NCI-H1417 (cell line): ENCODE data around the gene WDR6.

Source experiments
- DNase-seq, 3 experiments: peaks; one replicate each; lab custom pipeline; 2025; lab: John Stamatoyannopoulos, UW

WDR6 gene

DNA sequence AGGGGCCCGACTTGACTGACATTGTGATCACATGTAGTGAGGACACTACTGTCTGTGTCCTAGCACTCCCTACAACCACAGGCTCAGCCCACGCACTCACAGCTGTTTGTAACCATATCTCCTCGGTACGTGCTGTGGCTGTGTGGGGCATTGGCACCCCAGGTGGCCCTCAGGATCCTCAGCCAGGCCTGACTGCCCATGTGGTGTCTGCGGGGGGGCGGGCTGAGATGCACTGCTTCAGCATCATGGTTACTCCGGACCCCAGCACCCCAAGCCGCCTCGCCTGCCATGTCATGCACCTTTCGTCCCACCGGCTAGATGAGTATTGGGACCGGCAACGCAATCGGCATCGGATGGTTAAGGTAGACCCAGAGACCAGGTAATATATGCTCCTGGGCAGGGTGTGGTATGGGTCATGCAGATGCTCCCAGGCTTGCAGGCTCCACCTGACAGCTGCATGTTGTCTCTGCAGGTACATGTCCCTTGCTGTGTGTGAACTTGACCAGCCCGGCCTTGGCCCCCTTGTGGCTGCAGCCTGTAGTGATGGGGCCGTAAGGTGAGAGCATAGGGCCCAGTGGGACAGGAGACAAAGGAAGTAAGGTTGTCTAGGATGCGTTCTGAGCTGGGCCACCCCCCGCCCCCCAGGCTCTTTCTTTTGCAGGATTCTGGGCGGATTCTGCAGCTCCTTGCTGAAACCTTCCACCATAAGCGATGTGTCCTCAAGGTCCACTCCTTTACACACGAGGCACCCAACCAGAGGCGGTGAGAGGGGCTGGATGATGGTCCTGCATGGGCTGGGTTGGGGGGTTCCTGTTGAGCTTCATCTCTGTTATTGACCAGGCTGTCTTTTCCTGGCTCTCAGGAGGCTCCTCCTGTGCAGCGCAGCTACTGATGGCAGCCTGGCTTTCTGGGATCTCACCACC is 6.8 kb downstream of the WDR6 start:
- DNase-seq, result peak in 2 of 3 experiments; percentile 16 to 48

DNA sequence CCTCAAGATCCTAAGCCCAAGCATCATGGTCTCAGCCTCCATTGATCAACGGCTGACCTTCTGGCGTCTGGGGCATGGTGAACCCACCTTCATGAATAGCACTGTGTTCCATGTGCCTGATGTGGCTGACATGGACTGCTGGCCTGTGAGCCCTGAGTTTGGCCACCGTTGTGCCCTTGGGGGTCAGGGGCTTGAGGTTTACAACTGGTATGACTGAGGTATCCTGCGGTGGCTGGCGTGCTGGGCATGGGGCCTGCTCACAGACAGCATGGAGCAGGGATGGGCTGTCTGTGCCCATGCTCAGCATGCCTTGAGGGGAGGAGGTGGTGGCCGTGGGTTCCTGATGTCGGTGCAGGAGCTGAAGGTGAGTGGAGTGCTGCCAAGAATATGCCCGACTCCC is 7.9 kb downstream of the WDR6 start:
- no peak for DNase-seq

DNA sequence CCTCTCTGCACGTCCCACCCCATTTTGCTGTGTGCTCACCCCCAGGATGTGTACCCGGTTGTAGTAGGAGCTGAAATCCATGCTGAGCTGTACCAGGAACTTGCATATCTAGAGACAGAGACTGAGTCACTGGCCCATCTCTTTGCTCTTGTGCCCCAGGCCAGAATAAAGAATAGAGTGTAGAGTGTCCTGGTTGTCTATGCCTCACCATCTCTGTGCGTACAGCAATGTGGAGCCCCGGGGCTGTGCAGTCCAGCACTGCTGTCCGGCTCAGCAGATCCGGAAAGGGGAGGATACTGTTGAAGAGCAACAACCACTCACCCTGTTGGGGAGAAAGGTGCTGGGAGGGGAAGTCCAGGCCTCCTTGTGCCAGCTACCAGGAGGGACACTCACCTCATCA is 8.6 kb downstream of the WDR6 start:
- no peak for DNase-seq

DNA sequence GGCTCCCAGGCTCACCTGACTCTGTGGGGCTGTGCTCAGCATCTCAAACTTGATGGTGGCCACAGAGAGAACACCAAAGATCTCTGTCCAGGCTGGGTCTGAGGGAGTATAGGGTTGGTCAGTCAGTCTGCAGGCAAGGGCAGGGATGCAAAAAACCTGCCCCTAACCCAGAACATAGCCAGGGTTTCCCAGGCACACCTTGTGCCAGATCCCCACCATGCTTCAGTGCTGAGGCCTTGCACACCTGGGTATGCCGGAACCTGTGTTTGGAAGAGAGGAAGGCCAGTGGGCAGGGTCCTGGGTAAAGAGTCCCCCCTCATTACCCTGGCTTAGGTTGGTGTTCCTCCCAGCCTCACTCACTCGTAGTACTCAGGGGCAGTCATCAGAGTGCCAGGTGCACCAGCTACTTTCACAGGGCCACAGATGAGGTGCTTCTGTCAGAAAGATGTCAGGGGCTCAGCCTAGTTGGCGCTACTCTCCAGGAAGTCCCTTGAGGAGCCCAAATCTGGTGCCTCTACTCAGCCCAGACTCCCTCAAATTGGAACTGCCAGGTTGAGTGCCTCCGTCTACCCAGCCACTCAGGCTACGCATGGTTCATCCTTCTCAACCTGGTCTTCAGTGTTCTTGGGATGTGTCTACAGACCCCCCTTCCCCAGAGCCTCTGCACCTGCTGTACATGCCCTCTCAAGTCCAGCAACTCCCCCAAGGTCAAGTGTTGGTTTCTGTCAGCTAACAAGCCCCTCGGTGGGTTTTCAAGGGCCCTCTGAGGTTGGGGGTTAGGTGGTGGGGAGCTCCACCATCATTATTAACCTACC is 9.4 kb downstream of the WDR6 start:
- no peak for DNase-seq

DNA sequence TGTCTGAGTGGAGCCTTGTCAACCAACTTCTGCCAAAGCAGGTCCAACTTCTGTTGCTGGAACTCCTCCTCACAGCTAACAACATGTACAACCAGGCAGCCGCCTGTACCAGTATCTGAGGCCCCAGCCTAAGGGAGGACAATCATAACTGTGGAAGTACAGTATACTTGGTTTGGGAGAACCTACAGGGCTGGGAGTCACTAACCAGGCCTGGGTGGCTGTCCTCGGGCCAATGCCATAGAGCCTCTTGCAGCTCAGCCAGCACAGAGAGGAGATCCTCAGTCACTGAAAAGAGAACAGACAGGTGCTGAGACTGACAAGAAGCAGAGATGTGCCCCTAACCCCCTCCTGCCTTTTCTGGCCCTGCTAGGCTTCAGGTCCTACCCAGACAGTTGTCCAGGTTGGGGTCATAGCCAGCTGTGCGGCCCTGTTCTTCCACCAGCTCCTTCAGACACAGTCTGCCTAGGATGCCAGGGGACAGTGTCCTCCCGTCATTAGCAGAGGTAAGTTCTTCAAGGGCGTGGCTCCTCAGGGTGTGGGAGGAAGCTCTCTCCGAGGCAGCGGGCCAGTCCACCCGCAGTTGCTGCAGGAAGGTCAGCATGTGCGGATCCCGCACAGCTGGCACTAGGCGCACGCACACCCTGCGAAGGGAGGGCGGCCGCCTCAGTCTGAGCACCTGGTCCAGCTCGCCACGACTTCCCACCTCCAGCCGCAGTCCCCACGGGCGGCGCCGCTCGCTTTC is 10.2 kb downstream of the WDR6 start:
- DNase-seq, result peak in 2 of 3 experiments; percentile 23 to 30

DNA sequence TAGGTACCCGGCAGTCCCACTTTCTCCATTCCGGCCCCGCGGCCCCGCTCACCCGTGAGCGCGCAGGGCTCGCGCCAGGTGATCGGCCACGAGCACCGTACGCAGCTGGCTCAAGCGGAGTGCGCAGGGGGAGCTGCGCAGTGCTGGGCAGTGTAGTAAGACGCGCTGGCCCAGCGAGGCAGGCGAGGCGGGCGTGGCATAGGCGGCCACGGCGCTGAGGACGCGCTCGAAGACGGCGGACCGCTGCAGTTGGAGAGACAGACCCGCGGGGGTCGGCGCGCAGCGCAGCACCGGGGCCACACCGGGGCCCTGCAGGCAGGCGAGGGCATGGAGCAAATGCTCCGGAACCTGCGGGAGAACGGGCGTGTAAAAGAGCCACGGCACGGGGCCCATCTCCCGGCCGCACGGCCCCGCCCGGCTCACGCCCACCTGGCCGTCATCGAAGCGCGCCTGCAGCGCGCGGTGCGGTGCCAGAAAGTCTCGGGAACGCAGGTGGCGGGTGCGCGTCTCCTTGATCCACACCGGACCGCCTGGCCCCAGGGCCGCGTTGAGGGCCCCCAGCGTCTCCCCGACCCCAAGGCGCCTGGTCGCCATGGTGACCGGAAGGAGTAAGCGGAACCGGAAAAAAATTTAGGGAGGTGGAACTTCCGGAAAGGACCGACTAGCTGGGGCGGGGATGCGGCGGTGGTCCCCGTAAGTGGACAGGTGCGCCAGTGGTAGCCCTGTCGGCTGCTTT is 10.9 kb downstream of the WDR6 start, which contains the start of gene DALRD3:
Gene DALRD3 (minus strand): TSS at position 610 of the 736 bp plus-strand sequence. CDS start 16 bp downstream, at position 594.
- peak; percentile 67 to 85 (median 76) for DNase-seq

DNA sequence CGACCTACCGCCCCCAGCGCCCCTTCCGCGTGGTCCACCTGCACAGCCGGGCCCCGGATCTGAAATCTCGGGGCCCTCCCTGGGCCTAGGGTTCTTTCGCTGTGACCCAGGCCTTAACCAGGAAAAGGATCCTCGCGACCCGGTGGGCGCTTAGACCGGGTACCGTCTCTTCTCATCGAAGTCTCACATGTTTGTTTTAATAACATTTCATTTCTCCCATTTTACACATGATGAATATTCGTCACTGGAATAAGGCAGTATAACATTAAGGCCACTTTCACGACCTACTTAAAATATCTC is 11.5 kb downstream of the WDR6 start:
- no peak for DNase-seq

DNA sequence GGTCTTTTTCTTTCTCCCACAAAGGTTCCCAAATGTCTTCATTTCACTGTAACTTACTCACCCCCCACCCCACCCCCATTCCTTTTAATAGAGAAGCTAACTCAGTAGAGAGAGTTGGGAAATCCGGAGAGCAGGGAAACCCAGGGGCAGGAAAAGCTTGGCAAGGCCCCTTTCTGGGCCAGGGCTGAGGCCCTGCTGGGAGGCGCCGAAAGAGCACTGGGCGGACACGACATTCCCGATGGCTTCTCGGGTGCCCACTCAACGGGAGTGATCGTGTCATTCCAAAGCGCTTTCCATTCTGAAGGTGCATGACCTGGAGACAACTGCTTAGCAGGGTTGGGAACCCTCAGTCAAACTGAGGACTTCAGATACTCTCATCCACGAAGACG is 12.7 kb downstream of the WDR6 start:
- no peak for DNase-seq

DNA sequence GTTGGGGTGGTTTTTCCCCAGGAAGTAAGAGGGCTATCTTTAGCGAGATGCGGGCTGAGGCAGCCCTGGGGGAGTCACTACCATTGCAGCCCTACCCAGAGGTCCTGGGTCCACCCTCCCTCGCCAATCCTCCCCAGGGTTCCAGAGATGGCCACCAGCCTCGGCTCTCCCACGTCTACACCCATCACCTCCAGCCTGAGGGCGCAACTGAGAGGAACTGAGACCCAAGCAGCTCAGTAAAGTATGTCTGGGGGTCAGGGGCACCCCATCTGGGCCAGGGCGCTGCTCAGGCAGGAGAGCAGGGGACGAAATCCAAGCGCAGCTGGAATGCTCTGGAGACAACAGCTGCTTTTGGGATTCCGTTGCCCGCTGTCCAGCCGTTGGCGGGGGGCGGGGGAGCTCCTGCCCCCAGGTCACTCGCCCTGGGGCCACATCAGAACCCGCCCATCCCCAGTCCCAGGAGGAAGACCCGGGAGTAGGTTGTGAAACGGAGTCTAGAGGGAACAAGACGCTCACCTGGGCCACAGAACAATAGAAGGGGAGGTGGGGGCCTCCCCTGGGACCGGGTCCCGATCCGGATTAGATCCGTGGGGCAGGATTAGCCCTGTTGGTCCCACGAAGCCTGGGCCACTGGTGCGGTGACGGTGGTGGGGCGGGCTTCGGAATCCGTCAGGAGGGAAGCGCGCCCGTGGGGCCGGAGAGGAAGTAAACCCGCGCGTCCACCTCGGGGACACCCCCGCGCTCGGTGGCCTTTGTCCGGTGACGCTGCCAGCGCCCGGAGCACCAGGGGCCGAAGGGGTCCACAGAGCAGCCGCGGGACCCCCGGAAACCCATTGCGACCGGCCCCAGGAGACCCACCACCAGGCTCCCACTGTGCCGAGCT is 13.4 kb downstream of the WDR6 start:
- DNase-seq, result peak; percentile 23 to 60 (median 60)

DNA sequence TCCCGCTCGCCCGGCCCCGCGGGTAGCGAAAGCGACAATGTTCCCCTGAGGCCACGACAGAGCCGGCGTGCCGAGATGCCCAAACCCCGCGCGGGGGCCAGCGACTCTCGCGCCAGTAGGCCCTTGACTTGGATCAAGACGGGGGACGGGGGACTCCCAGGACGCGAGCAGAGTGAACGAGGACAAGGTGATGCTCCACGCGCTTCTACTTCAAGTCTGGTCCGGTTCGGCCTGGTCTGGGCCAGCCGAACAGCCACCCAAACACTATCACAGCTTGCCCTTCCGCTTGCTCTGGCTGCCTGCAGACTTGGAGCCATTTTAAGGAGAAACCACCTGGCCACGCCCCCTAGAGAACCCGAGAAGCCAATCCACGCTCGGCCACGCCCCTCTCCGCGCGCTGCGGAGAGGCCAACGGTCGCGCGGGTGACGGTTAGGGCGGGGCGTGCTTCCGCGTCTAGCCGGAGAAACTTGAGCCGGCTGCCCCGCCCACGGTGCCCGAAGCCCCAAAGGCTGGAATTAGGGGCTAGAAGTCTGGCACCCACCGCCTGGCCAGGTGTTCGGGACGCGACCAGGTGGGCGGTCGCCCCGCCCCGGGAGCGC is 14.1 kb downstream of the WDR6 start:
- DNase-seq, result peak; percentile 96 to 98 (median 97)

DNA sequence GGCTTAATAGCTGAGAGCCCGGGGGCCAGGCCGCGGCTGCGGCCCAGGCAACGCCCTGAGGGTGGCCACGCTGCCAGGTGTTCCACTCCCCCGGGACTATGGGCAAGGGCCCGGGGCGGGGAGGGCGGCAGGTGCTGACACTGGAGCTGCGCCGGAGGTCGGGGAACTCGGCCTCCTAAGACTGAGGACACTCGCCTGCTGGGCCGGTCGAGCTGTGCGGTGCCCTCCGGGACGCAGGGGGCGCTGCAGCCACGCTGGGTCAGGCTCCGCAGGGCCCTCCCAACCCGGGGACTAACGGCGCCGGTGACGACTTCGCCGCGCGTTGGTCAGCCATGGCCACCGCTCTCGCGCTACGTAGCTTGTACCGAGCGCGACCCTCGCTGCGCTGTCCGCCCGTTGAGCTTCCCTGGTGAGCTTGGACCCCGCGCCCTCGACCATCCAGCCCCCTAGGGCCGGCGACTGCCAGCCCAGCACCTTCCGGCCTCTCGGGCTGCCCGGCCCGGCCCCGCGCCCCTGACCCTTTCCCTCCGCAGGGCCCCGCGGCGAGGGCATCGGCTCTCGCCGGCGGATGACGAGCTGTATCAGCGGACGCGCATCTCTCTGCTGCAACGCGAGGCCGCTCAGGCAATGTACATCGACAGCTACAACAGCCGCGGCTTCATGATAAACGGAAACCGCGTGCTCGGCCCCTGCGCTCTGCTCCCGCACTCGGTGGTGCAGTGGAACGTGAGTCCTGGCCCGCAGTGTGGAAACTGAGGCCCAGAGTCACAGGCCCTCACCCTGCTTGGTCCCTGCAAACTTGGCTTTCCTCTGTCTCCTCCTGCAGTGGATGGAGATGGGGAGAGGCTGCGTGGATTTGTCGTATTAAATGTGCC is 14.9 kb downstream of the WDR6 start, which contains the start of gene NDUFAF3:
Gene NDUFAF3 (plus strand): TSS at position 309 of the 875 bp plus-strand sequence. CDS start 24 bp downstream, at position 333.
- peak; percentile 94 to 98 (median 97) for DNase-seq

DNA sequence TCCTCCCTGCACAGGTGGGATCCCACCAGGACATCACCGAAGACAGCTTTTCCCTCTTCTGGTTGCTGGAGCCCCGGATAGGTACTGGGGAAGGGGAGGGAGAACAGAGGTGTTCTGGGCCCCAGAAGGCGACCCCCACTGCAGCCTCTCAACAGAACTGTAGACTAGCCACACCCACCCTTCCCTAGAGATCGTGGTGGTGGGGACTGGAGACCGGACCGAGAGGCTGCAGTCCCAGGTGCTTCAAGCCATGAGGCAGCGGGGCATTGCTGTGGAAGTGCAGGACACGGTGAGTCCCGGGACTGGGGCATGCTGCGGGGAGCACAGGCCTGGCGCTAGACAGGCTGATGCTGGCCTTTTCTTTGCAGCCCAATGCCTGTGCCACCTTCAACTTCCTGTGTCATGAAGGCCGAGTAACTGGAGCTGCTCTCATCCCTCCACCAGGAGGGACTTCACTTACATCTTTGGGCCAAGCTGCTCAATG is 15.5 kb downstream of the WDR6 start:
- DNase-seq, result no peak

DNA sequence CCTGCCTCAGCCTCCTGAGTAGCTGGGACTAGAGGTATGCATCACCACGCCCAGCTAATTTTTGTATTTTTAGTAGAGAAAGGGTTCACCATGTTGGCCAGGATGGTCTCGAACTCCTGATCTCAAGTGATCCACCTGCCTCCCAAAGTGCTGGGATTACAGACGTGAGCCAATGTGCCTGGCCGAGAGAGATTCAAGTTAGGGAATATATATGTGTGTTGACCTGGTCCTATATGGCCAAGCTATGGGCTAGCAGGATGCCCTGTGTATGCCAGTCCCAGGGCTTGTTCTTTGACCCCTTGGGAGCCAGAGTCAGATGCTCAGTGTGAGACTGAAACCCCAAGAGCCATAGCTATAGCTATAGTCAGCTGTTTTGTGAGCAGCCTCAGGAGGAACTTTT is 16.6 kb downstream of the WDR6 start:
- no peak for DNase-seq

DNA sequence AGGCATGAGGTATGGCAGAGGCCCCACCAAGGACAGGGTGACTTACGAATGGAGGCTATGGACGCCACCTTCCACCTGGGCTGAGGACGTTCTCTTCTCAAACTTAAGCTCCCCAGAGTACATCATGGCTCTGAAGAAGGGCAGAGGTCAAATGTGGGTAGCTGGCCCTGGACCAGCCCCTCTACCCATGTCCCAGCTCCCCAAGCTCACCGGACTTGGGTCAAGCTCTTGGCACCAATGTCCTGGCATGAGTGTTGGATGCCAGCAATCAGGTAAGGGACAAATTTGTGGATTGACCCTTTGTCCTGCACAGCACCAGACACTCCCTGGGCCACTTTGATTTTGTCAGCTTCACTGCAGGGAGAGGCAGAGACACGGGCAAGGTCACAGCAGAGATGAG is 17.3 kb downstream of the WDR6 start:
- DNase-seq, result no peak

DNA sequence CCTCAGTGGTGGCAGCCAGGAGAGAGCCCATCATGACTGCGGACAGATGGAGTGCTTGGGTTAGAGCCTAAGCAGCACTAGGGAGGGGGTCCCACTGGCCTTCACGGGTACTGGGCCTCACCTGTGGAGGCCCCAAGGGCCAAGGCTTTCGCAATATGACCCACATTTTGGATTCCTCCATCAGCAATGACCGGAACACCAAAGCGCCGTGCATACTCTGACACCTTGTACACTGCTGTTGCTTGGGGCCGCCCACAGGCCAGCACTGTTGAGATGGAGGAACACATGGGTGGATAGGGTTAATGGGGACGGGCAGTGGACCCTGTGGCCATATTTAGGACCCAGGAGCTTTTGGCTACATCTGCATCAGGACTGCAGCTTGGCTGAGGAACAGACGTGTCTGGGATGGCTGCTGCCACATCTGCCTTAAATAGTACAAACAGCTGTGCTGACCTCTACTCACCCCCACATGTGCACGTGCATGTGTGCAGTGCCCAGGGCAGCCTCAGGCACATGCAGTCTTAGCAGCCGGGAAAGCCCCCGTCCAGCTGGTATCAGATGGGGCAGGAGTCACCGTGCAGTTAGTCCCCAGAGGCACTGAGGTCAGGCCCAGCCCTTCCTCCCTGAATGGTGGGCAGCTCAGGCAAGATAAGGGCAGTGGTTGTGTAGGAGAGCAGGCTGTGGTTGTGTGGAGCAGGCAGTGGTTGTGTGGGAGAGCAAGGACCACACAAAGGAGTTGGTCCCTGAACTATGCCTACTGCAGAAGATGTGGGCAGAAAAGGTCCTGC is 18.0 kb downstream of the WDR6 start:
- no peak for DNase-seq

DNA sequence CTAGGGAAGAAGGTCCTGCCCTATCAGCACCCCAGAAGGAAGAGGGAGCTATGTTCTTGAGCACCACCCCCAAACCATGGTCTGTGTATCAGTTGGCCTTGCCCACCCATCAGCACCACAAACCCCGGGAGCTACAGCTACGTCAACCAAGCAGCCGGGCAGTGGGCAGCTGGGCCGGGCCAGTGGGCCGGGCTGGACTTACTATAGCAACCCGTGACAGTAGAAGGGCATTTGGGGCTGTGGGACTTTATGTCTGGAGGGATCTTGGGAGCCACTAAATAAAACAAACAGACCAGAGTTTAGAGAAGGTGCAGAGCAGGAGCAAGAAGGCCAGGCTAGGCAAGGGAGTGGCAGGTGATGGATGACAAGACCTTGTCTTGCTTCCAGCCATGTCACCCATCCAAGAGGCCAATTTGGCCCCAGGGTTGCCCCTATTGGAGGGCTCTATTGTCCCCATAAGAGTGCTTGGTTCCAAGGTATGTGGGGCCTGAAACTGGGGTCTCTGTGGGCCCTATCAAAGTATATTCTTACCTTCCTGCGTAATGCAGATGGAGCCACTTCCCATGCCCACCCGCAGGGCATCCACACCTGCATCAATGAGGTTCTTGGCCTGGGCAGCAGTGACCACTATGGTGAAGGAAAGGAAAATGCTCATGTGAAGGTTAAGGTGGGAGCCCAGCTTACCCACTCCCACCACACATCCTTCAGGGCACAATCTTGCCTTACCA is 18.8 kb downstream of the WDR6 start:
- no peak for DNase-seq

DNA sequence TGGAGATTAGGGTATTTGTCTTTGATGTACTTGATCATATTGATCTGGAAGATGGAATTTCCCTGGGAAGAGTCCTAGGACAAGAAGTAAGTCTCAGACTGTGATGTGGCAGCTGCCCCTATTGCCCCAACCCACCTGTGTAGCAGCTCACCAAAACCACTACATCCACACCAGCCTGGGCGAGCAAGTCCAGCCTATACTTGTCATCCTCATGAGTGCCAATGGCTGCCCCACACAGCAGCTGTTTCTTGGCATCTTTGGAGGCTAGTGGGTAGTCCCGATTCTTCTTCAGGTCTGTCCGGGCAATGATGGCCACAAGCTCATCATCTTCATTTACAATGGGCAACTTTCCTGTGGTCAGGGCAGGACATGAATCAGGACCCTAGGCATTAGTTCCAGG is 19.3 kb downstream of the WDR6 start:
- no peak for DNase-seq
